Neuronal stem cell (in vitro differentiated cells): ENCODE results near the gene PLOD2.

Experiments
- DNase-seq: peaks from one replicate; pipeline ENCODE4 v3.0.0-alpha.2; 2013; ENCODE audit warnings: low spot score
- H2AFZ ChIP-seq: one replicate; pipeline ENCODE4 v1.6.1; 2013; ENCODE audit warnings: mild to moderate bottlenecking, low read length, inconsistent platforms
- H2AK5ac ChIP-seq: 2 replicates; pipeline ENCODE4 v1.6.1; 2013; ENCODE audit warnings: low read depth, mild to moderate bottlenecking, inconsistent platforms, low read length, moderate library complexity, mixed read lengths
- H2BK120ac ChIP-seq: 2 replicates; pipeline ENCODE4 v1.6.1; 2013; ENCODE audit warnings: low read depth, mild to moderate bottlenecking, inconsistent platforms, low read length, moderate library complexity, mixed read lengths
- H2BK12ac ChIP-seq: one replicate; pipeline ENCODE4 v1.6.1; 2013; ENCODE audit warnings: low read length, inconsistent platforms
- H2BK15ac ChIP-seq: 2 replicates; pipeline ENCODE4 v1.6.1; 2013; ENCODE audit warnings: mild to moderate bottlenecking, low read length, inconsistent platforms, mixed read lengths
- H2BK5ac ChIP-seq: one replicate; pipeline ENCODE4 v1.6.1; 2013; ENCODE audit warnings: inconsistent platforms, mild to moderate bottlenecking, low read length, moderate library complexity
- H3K14ac ChIP-seq: one replicate; pipeline ENCODE4 v1.6.1; 2013; ENCODE audit warnings: low read length, inconsistent platforms
- H3K18ac ChIP-seq: 2 replicates; pipeline ENCODE4 v1.6.1; 2013; ENCODE audit warnings: low read length, inconsistent platforms
- H3K23ac ChIP-seq: 2 replicates; pipeline ENCODE4 v1.6.1; 2013; ENCODE audit warnings: low read depth, mild to moderate bottlenecking, mixed read lengths, low read length, inconsistent platforms; ENCODE audit not compliant: poor library complexity
- H3K27ac ChIP-seq: replicated peaks from 3 replicates; pipeline ENCODE4 v1.5.1; 2013; ENCODE audit warnings: low read length, inconsistent platforms
- H3K27me3 ChIP-seq, 3 experiments: 2 replicates each; pipeline ENCODE4 v1.6.1; 2013; ENCODE audit warnings: low read length in 3 of 3, mild to moderate bottlenecking in 2 of 3, inconsistent platforms in 1 of 3, low read depth in 1 of 3, mixed read lengths in 1 of 3, moderate library complexity in 1 of 3; ENCODE audit not compliant: control insufficient read depth in 3 of 3, insufficient read depth in 3 of 3
- H3K36me3 ChIP-seq, 2 donors: replicated peaks in 1 of 2; 2 replicates each; pipeline ENCODE4 v1.6.1; 2013; ENCODE audit warnings: low read length in 2 of 2; ENCODE audit not compliant: control insufficient read depth in 2 of 2, insufficient read depth in 2 of 2
- H3K4ac ChIP-seq: 2 replicates; pipeline ENCODE4 v1.6.1; 2013; ENCODE audit warnings: inconsistent platforms, mild to moderate bottlenecking, low read length, moderate library complexity
- H3K4me1 ChIP-seq, 2 donors: 1 replicate in 1 of 2; 2 replicates in 1 of 2; pipeline ENCODE4 v1.6.1; 2013; ENCODE audit warnings: low read length in 2 of 2, low read depth in 1 of 2; ENCODE audit not compliant: control insufficient read depth in 2 of 2, insufficient read depth in 1 of 2
- H3K4me2 ChIP-seq: one replicate; pipeline ENCODE4 v1.6.1; 2013; ENCODE audit warnings: mild to moderate bottlenecking, low read length, inconsistent platforms; ENCODE audit not compliant: insufficient read depth, poor library complexity, severe bottlenecking
- H3K4me3 ChIP-seq, 2 donors: 2 replicates each; pipeline ENCODE4 v1.5.1; 2013; ENCODE audit warnings: low read length in 2 of 2, mild to moderate bottlenecking in 2 of 2, inconsistent platforms in 1 of 2, moderate library complexity in 1 of 2
- H3K79me1 ChIP-seq: one replicate; pipeline ENCODE4 v1.6.1; 2013; ENCODE audit warnings: low read depth, mild to moderate bottlenecking, inconsistent platforms, low read length, moderate library complexity
- H3K9ac ChIP-seq: one replicate; pipeline ENCODE4 v1.6.1; 2013; ENCODE audit warnings: mild to moderate bottlenecking, low read depth, low read length, inconsistent platforms; ENCODE audit not compliant: poor library complexity
- H3K9me3 ChIP-seq, 2 donors: replicated peaks in 1 of 2; 2 replicates each; pipeline versions ENCODE3 to v1.6.1; 2013; ENCODE audit warnings: low read length in 2 of 2, mild to moderate bottlenecking in 2 of 2, inconsistent platforms in 1 of 2, low read depth in 1 of 2, mixed read lengths in 1 of 2, moderate library complexity in 1 of 2; ENCODE audit not compliant: control insufficient read depth in 2 of 2, insufficient read depth in 1 of 2
- H4K8ac ChIP-seq: one replicate; pipeline ENCODE4 v1.6.1; 2013; ENCODE audit warnings: low read depth, mild to moderate bottlenecking, inconsistent platforms, low read length, moderate library complexity
- H4K91ac ChIP-seq: one replicate; pipeline ENCODE4 v1.6.1; 2013; ENCODE audit warnings: low read length, low read depth, mild to moderate bottlenecking, inconsistent platforms; ENCODE audit not compliant: poor library complexity
- WGBS, 2 donors: extraction: QIAGEN DNeasy Blood & Tissue Kit; methylation state at CpG; one replicate each; pipeline ENCODE4 v1.1.7; 2013; ENCODE audit warnings: missing lambda C conversion rate in 2 of 2, mixed read lengths in 1 of 2; ENCODE audit not compliant: insufficient read length in 2 of 2, insufficient replicate concordance in 1 of 2; ENCODE audit errors: extremely low coverage in 2 of 2; 5-methylcytosine and 5-hydroxymethylcytosine counted together

The PLOD2 gene

GRCh38 chr3:146154316-146154715, 6.7 kb downstream of the PLOD2 start:
- Histone ChIP-seq H3K9me3 (no peaks in the 10 kb centered on the region), H3K18ac (no peak overlapping the region), H2BK12ac (no peak overlapping the region), H4K91ac (no peak overlapping the region), H2BK5ac (no peak overlapping the region), H2AK5ac (no peak overlapping the region), H3K4me3 (no peak overlapping the region), H4K8ac (no peak overlapping the region), H3K9ac (no peak overlapping the region), H3K4me1 (peaks cover 0 to 3% of the 10 kb centered on the region in 2 donors), H3K4me2 (no peak overlapping the region), H3K27ac (no peak overlapping the region), H3K79me1 (no peaks in the 10 kb centered on the region), H3K4ac (no peak overlapping the region), H2BK120ac (no peak overlapping the region), H2AFZ (no peak overlapping the region), H3K27me3 (no peaks in the 10 kb centered on the region), H2BK15ac (no peak overlapping the region), H3K14ac (no peak overlapping the region), H3K36me3 (no peaks in the 10 kb centered on the region), H3K23ac (no peak overlapping the region)
- no peak for DNase-seq
- no CpG with 5 or more reads among the region's 1 CpG for WGBS, 2 donors

- no peak overlapping the region for H4K8ac ChIP-seq
- H3K36me3 ChIP-seq, result no peaks in the 10 kb centered on the region
- H3K4me2 ChIP-seq, result no peak overlapping the region
- no peak overlapping the region for H2AFZ ChIP-seq
- H3K27ac ChIP-seq, result no peak overlapping the region
- no peak overlapping the region for H2BK15ac ChIP-seq
- no peaks in the 10 kb centered on the region for H3K9me3 ChIP-seq
- DNase-seq, result no peak
- no peak overlapping the region for H2BK12ac ChIP-seq
- peaks cover 0 to 3% of the 10 kb centered on the region in 2 donors for H3K4me1 ChIP-seq
- H3K4me3 ChIP-seq, result no peak overlapping the region
- WGBS, 2 donors, result no CpG with 5 or more reads among the region's 4 CpGs
- no peak overlapping the region for H2BK5ac ChIP-seq
- no peak overlapping the region for H3K4ac ChIP-seq
- no peak overlapping the region for H3K9ac ChIP-seq
- no peak overlapping the region for H3K23ac ChIP-seq
- no peaks in the 10 kb centered on the region for H3K79me1 ChIP-seq
- no peak overlapping the region for H2BK120ac ChIP-seq
- H3K27me3 ChIP-seq, result no peaks in the 10 kb centered on the region
- no peak overlapping the region for H4K91ac ChIP-seq
- no peak overlapping the region for H2AK5ac ChIP-seq
- H3K18ac ChIP-seq, result no peak overlapping the region
- no peak overlapping the region for H3K14ac ChIP-seq
Measured at GRCh38 chr3:146153429-146153828, 7.6 kb downstream of the PLOD2 start.

- H2BK15ac ChIP-seq, result no peak overlapping the region
- no peak overlapping the region for H3K9ac ChIP-seq
- no peaks in the 10 kb centered on the region for H3K27me3 ChIP-seq
- H4K91ac ChIP-seq, result no peak overlapping the region
- no peak for DNase-seq
- no peak overlapping the region for H2BK12ac ChIP-seq
- no peak overlapping the region for H2BK120ac ChIP-seq
- peaks cover 0 to 3% of the 10 kb centered on the region in 2 donors for H3K4me1 ChIP-seq
- H4K8ac ChIP-seq, result no peak overlapping the region
- H3K18ac ChIP-seq, result no peak overlapping the region
- no peak overlapping the region for H3K27ac ChIP-seq
- no peak overlapping the region for H2BK5ac ChIP-seq
- H3K4me3 ChIP-seq, result no peak overlapping the region
- peak overlapping the region; percentile 35 for H2AFZ ChIP-seq
- no peaks in the 10 kb centered on the region for H3K9me3 ChIP-seq
- H2AK5ac ChIP-seq, result no peak overlapping the region
- H3K4ac ChIP-seq, result no peak overlapping the region
- H3K14ac ChIP-seq, result no peak overlapping the region
- no peaks in the 10 kb centered on the region for H3K79me1 ChIP-seq
- H3K23ac ChIP-seq, result no peak overlapping the region
- WGBS, 2 donors, result no CpG with 5 or more reads among the region's 6 CpGs
- H3K4me2 ChIP-seq, result no peak overlapping the region
- no peaks in the 10 kb centered on the region for H3K36me3 ChIP-seq
Measured at GRCh38 chr3:146152834-146153233, 8.2 kb downstream of the PLOD2 start.

DNA sequence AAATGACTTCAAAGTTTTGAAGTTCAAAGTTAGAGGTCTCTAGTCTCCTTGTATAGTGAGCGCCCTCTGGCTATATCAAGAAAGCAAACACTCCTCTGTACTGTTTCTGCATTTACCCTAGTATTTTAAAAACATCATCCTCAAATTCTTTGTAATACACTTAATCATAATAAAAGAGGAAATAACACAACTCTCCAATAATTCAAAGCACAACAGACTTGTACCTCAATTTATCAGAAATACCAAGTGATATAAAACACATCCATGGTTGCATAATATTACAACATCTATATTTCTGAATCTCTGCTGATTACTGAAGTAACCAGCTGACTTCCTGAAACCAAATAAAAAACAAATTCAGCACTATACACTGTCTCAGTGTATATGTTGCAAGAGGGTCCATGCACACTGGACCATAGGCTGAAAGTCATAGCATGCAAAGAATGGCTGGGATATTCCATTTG, 12.5 kb downstream of the PLOD2 start:
- no peak overlapping the region for H3K23ac ChIP-seq

More for the DNA sequence above, 12.5 kb downstream of the PLOD2 start:
- Histone ChIP-seq H3K4me2 (no peak overlapping the region), H3K4ac (no peak overlapping the region), H3K9me3 (no peaks in the 10 kb centered on the region), H3K4me1 (peaks cover 0 to 3% of the 10 kb centered on the region in 2 donors), H3K79me1 (no peaks in the 10 kb centered on the region), H4K91ac (no peak overlapping the region), H2BK15ac (no peak overlapping the region), H3K9ac (no peak overlapping the region), H2BK5ac (no peak overlapping the region), H3K27ac (no peak overlapping the region), H2AFZ (no peak overlapping the region), H3K36me3 (no peaks in the 10 kb centered on the region), H3K18ac (no peak overlapping the region), H2BK120ac (no peak overlapping the region), H2BK12ac (no peak overlapping the region), H3K4me3 (no peak overlapping the region), H3K14ac (no peak overlapping the region), H3K27me3 (no peaks in the 10 kb centered on the region), H4K8ac (no peak overlapping the region), H2AK5ac (no peak overlapping the region)
- no peak for DNase-seq
- no CpG with 5 or more reads among the region's 1 CpG for WGBS, 2 donors
